Mammary epithelial cell (primary cell): ENCODE results near the gene SMYD3.

Source experiments
- EZH2 ChIP-seq: IDR thresholded peaks from 2 replicates; pipeline ENCODE4 v1.6.1; 2012; ENCODE audit warnings: low read length, inconsistent platforms, borderline replicate concordance
- TF ChIP-seq, protein P1 (sequence below), 2 donors: IDR thresholded peaks in 1 of 2; conservative IDR thresholded peaks in 1 of 2; 2 replicates each; pipeline ENCODE4 v1.5.1; 2011 to 2012; ENCODE audit warnings: inconsistent platforms in 2 of 2, low read length in 2 of 2, mild to moderate bottlenecking in 2 of 2, control low read depth in 1 of 2, low read depth in 1 of 2; ENCODE audit not compliant: insufficient read depth in 1 of 2; ENCODE audit errors: extremely low read depth in 1 of 2

- TF ChIP-seq, protein P1, sequence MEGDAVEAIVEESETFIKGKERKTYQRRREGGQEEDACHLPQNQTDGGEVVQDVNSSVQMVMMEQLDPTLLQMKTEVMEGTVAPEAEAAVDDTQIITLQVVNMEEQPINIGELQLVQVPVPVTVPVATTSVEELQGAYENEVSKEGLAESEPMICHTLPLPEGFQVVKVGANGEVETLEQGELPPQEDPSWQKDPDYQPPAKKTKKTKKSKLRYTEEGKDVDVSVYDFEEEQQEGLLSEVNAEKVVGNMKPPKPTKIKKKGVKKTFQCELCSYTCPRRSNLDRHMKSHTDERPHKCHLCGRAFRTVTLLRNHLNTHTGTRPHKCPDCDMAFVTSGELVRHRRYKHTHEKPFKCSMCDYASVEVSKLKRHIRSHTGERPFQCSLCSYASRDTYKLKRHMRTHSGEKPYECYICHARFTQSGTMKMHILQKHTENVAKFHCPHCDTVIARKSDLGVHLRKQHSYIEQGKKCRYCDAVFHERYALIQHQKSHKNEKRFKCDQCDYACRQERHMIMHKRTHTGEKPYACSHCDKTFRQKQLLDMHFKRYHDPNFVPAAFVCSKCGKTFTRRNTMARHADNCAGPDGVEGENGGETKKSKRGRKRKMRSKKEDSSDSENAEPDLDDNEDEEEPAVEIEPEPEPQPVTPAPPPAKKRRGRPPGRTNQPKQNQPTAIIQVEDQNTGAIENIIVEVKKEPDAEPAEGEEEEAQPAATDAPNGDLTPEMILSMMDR (conservative IDR thresholded peaks at IDR 0.05 in 1 of 2, IDR thresholded peaks at IDR 0.05 in 1 of 2; ENCODE audit: extremely low read depth in 1 of 2, insufficient read depth in 1 of 2, low read depth in 1 of 2, low read length in 2 of 2) = no peak
- no peak for TF ChIP-seq EZH2
Observed at GRCh38 chr1:246415028-246415427, 92.1 kb downstream of the SMYD3 start.
